ENCODE measurements around the gene MCL1.

The MCL1 gene

DNA sequence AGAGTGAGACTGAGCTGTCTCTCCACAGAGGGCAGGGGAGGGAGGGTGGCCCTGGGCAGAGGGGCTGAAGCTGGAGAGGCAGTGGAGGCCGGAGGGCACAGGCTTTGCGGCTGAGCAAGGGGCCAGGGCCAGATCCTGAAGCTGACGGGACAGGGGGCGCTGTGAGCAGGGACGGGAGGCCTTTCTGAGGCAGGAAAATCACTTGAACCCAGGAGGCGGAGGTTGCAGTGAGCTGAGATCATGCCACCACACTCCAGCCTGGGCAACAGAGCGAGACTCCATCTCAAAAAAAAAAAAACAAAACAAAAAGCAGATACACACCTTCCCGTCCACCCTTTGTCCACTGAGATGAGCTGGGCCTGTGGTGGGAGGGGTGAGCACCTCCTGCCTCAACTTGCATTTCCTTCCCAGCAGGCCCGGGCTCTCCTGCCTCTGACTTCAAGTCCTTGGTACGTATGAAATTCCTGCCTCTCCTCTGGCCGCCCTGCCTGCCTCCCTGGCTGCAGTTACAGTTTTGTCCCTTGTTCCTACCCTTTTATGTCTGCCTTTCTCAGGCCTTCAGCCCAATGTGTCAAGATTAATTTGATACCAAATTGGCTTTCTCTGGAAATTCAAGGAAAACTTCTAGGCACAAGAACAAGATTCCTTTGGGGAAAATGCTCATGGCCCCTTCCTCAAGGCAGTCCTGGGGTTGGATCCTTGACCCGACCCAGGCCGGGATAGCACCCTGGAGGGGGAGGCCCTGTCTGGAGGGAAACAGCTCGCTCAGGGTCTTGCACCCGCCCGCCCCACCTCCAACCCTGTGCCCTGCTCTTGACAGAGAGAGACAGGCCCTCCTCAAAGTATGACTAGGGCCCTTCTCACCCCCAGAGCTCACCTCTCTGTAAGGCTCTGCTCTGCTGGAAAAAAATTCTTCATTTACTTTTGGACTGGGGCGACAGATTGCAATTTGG, 41.4 kb downstream of the MCL1 start:
- DNase-seq (ENCODE audit: low read depth) = no peak

DNA sequence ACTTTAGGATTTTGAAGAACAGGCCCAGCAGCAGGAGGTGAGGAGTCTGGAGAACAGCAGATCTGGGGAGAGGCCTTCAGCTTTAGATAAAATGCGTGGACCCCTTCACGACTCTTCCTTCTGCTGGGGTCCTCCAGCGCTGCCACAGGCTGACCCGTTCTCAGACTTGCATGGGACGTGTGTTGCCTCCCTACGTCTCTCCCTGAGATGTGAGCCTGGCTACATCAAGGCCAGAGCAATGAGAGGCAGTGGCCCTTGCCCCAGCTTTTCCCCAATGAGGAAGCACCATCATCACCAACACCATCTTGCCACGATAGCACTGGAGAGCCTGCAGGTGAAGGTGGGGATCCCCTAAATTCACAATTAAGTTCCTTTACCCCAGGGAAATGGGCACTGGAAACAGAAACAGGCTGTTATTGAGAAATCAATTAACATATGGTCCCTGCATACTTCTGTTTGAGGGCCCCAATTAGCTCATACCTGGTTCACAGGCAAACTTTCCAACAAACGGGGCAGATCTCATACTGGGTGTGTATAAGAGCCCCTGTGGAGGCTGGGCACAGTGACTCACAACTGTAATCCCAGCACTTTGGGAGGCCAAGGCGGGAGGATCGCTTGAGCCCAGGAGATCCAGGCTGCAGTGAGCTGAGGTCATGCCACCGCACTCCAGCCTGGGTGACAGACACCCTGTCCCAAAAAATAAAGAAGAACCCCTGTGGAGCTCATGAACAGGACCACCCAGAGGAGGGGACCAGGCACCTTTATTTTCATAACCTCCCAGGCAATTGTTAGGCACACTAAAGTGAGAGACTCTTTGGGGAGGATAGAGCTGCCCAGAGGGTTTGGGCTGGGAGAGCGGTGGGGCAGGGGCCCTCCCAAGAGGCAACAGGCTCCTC, 42.3 kb downstream of the MCL1 start:
- no peak for DNase-seq (ENCODE audit: low read depth)

DNA sequence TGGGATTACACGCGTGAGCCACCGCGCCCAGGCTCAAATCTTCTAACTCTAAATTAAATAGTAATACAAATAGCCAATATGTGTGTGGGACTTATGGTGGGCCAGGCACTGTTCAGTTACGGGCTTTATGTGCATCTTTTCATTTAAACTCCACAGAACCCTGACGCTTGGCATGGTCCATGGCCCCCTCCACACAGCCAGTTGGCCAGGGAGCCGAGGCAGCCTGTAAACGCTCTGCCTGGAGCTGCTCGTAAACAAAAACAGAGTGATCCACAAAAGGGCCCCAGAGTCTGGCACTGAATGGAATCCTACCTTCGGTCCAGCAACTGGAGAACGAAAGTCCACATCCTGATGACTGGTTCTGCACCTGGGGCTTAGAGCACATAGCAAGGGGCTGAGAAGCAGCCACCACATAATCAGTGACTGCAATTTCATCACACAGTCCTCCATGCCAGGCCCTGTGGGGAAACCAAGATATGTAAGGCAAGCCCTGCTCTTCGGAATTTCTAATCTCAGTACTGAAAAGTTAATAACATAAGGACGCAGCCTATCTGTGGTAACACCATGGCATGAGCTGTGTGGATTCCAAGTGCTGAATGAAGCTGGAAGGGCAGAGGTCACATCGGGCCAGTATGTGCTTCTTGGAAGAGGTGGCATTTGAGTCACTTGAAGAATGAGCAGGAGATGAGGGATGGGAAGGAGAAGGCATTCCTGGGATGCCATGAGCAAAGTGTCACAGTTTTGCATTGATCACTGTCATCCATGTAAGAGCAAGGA, 43.7 kb downstream of the MCL1 start:
- DNase-seq (ENCODE audit: low read depth) = no peak

DNA sequence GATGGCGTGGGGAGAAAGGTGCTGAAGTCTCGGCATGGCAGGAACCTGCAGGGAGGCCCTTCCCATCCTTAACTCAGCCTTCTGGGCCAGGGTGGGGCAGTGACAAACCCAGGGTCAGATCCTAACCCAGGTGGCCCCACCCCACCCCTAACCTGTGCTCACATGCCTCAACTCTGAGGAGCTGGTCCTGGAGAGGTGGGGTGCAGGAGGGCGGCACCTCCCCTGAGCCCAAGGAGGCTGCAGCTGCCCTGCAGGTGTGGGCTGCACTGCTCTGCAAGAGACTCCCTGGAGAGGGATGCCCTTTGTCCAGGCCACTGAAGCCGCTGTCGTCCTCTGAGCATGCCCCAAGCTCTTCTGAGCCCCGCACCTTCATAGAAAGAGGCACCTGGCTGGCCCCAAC, 45.4 kb downstream of the MCL1 start:
- no peak for DNase-seq (ENCODE audit: low read depth)

DNA sequence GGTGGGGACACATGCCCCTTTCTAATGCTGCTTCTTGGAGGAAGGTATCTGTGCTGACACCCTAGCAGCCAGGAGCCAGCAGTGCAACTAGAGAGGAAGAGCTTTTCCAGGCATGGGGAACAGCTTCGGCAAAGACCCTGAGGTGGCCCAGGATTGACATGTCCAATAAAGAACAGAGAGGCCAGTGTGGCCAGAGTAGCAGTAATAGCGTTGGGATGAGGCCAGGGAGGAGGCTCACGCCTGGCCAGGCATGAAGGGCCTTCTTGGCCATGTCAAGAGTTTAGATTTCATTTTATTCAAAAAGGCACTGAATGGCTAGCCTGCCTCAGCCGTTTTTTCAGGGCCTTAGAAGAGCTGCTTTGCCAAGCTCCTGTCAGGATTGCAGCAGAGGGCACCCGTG, 46.5 kb downstream of the MCL1 start:
- no peak for DNase-seq (ENCODE audit: low read depth)

DNA sequence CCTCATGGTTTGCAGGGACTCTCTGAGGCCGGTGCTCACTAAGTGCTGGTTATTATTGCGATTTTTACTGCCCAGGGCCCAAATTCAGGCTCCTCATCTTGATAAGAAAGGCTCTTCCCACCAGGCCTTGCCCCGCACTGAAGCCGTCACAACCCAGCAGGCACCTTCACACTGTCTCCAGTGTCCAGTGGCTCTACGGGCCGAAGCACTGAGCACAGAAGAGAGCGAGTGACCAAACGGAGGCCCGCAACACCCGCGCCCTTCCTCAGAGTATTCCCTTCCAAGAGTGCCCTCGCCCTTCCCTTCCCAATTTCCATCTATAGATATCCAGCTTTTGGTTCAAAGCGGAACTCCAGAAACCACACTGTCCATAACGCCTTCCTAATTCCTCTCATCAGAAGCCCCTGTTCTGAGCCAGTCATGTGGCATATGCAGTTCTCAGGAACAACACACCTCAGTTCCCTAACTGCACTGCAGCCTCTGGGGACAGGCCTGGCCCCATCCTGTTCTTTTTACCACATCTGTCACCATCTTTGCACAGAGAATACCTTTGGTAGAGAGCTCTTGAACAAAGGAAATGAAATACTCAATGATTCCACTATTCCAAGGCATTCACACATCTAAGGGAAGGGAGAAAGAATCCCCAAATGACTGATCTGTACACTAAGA, 48.8 kb downstream of the MCL1 start:
- DNase-seq (ENCODE audit: low read depth) = no peak

DNA sequence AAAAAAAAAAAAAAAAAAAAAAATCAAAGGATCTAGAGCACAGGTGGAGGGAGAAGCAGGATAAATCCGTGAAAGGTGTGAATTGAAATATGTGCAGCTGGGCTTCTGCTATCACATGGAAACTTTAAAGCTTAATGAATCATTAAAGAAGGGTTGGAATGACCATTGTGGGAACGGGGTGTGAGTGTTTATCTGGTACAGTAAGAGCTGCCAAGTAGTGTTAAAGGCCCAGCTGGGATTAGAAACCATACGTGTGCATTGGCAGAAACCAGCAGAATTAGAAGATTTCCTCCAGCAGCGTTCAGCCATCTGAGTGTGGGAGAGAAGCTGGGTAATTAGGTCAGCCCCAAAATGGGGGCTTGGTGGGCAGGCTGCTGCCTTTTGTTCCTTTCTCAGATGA, 50.4 kb downstream of the MCL1 start:
- DNase-seq (ENCODE audit: low read depth) = no peak

DNA sequence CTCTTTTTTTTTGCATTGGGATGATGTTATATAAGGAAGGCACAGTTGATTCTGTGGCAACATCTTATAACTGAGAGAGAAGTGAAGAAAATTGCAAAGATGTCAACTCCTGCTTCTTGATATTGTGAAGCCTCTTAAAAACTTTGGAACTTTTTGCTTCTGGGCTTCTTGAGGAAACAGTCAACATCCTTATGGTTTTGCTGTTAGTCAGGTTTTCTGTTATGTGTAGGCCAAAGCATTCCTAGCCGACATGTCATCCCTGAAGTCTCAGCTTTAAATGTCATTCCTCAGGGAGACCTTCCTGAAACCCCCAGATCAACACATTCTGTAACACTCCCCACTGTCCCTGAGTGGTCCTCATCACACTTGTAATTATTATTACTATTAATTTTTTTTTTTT, 51.2 kb downstream of the MCL1 start:
- no peak for DNase-seq (ENCODE audit: low read depth)

DNA sequence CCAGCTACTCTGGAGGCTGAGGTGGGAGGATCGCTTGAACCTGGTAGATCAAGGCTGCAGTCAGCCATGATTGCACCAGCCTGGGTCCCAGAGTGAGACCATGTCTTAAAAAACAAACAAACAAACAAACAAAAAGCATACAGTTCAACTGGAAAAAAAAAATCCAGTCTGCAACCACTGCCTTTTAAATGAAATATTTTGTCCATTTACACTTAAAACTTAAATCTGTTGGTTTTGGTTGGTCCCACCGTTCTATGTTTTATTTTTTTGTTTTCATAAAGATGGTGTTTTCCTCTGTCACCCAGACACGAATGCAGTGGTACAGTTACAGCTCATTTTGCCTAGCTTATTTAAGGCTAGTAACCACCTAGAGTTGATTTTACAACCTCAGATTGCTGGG, 54.1 kb downstream of the MCL1 start:
- DNase-seq (ENCODE audit: low read depth) = no peak
